ENCODE data around the gene BAK1.
"Not testable (repeated sequence)": the region's sequence is repeated elsewhere in the genome, so short reads cannot be mapped to it uniquely, and the experiment has no call there.

- TF ChIP-seq CTCF, EP300, POLR2A, POLR2AphosphoS5 (IDR thresholded peaks at IDR 0.05): not testable (repeated sequence)
These were observed 49.5 kb downstream of the BAK1 start for GRCh38 chr6:33530617-33531016.

All from suprapubic skin (tissue), 4 donors.